HG03280 (cell line): ENCODE results near the gene SLC17A9.

ENCODE experiments used
- ATAC-seq: cut with Tn5 transposase; IDR thresholded peaks from one replicate; pipeline ENCODE4 v1.9.1; 2021; ENCODE audit warnings: mild to moderate bottlenecking, moderate library complexity; ENCODE audit not compliant: unreplicated experiment

SLC17A9 gene

GRCh38 chr20:63015662-63016361 is 63.3 kb downstream of the SLC17A9 start:
- no peak for ATAC-seq

- ATAC-seq, result no peak
These were observed 64.1 kb downstream of the SLC17A9 start for GRCh38 chr20:63016514-63017075.

GRCh38 chr20:63017076-63017825 is 64.7 kb downstream of the SLC17A9 start:
- no peak for ATAC-seq

GRCh38 chr20:63017826-63018411 is 65.4 kb downstream of the SLC17A9 start:
- ATAC-seq, result no peak
